ENCODE measurements around the gene CHRDL2. TPM values are rescaled to one million over a fixed set of nuclear protein-coding genes. Genes with fewer than 3 reads are reported as not detected.

The CHRDL2 gene
- total RNA-seq, 1 donor from 2014 or later, result not detected

DNA sequence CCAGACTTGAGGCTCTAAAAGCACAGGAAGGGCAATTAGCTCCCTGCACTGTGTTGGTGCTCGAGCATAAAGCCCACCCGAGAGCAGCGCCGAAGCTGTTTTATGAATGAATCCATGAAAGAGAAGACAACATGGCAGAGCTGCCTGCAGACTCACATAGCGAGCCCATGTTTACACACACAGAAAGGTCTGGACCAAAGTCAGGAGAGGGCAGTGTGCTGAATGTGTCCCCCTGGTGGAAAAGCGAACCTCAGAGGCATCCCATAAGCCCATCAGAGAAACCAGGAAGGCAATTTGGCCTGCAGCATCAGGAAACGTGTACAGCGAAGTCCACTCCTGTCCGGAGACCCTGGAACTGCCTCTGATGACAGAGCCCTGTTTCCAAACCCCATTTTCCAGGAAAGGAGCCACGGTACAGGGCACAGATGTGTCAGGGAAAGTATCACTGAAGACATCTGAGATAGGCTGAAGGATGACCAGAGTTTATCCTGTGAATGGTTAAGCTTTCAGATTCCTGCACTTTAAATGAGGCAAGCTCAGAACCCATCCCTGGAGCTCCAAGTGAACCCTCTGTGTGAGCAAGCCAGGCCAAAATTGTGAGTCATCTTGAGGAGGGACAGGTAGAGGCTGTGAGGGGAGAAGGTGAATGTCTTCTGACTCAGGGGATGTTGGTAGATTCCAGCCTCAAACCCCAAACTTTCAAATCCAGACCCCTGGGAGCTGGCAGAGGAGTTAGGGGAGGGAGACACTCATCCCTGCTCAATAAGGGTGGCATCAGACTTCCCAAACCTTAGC, 36.9 kb downstream of the CHRDL2 start:
- peaks cover 11% of the 10 kb centered on the region for H3K4me1 Mint-ChIP-seq (ENCODE audit: low read depth, unreplicated experiment)
- H3K27me3 Mint-ChIP-seq (ENCODE audit: unreplicated experiment), result peaks cover 2% of the 10 kb centered on the region
- H3K4me3 Mint-ChIP-seq (ENCODE audit: unreplicated experiment), result no peak overlapping the region
- no peaks in the 10 kb centered on the region for H3K9me3 Mint-ChIP-seq (ENCODE audit: unreplicated experiment)
- TF ChIP-seq, protein P1, sequence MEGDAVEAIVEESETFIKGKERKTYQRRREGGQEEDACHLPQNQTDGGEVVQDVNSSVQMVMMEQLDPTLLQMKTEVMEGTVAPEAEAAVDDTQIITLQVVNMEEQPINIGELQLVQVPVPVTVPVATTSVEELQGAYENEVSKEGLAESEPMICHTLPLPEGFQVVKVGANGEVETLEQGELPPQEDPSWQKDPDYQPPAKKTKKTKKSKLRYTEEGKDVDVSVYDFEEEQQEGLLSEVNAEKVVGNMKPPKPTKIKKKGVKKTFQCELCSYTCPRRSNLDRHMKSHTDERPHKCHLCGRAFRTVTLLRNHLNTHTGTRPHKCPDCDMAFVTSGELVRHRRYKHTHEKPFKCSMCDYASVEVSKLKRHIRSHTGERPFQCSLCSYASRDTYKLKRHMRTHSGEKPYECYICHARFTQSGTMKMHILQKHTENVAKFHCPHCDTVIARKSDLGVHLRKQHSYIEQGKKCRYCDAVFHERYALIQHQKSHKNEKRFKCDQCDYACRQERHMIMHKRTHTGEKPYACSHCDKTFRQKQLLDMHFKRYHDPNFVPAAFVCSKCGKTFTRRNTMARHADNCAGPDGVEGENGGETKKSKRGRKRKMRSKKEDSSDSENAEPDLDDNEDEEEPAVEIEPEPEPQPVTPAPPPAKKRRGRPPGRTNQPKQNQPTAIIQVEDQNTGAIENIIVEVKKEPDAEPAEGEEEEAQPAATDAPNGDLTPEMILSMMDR (IDR thresholded peaks at IDR 0.05; ENCODE audit: partially characterized antibody, unreplicated experiment), result no peak
- no peak for DNase-seq
- H3K27ac Mint-ChIP-seq (ENCODE audit: unreplicated experiment), result no peak overlapping the region
- no peaks in the 10 kb centered on the region for H3K36me3 Mint-ChIP-seq (ENCODE audit: unreplicated experiment)

DNA sequence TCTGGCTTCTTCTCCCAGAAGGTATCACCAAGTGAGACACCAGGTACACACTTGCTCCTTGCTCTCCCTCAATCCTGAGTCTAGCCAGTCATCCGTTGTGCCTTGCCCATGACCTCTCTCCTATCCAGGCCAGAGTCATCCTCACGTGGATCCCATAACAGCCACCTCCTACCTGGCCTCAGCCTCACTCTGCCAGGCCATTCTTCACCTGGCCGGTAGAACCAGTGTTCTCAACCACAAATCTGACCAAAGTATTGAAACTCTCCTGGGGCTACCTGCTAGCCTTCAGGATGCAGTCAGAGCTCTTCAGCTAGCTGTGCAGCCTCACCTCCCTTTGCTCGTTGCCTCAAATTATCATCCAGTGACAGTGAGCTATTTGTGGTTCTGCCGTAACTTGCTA, 37.7 kb downstream of the CHRDL2 start:
- no peak overlapping the region for H3K27ac Mint-ChIP-seq (ENCODE audit: unreplicated experiment)
- TF ChIP-seq, protein P1 (IDR thresholded peaks at IDR 0.05; ENCODE audit: partially characterized antibody, unreplicated experiment), result no peak

DNA sequence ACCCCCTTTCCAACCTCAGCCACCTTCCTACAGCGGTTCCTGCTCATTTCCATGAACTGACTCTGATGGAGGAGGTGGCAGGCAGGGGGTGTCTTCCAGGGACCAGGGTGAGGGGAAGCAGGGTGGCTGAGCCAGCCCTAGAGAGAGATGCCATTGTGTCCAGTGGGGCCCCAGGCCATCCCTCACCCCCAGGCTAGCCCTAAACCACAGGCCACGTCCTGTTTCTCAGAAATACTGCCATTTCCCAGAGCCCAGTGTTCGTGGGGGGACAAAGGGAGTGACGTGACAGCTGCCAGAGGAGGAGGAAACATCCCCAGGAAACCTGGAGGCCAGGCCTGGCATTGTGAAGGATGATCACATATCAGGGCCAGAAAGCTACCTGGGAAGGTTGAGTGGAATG, 39.5 kb downstream of the CHRDL2 start:
- Mint-ChIP-seq H3K4me3 (ENCODE audit: unreplicated experiment) (no peak overlapping the region), H3K9me3 (ENCODE audit: unreplicated experiment) (no peaks in the 10 kb centered on the region), H3K27me3 (ENCODE audit: unreplicated experiment) (no peaks in the 10 kb centered on the region), H3K4me1 (ENCODE audit: low read depth, unreplicated experiment) (no peaks in the 10 kb centered on the region), H3K27ac (ENCODE audit: unreplicated experiment) (no peak overlapping the region), H3K36me3 (ENCODE audit: unreplicated experiment) (no peaks in the 10 kb centered on the region)
- DNase-seq, result no peak
- TF ChIP-seq, protein P1 (IDR thresholded peaks at IDR 0.05; ENCODE audit: partially characterized antibody, unreplicated experiment), result no peak

More for the DNA sequence above, 37.7 kb downstream of the CHRDL2 start:
- H3K4me1 Mint-ChIP-seq (ENCODE audit: low read depth, unreplicated experiment), result peaks cover 7% of the 10 kb centered on the region
- H3K4me3 Mint-ChIP-seq (ENCODE audit: unreplicated experiment), result no peak overlapping the region
- no peaks in the 10 kb centered on the region for H3K36me3 Mint-ChIP-seq (ENCODE audit: unreplicated experiment)
- H3K9me3 Mint-ChIP-seq (ENCODE audit: unreplicated experiment), result no peaks in the 10 kb centered on the region
- no peak for DNase-seq
- peaks cover 2% of the 10 kb centered on the region for H3K27me3 Mint-ChIP-seq (ENCODE audit: unreplicated experiment)

DNA sequence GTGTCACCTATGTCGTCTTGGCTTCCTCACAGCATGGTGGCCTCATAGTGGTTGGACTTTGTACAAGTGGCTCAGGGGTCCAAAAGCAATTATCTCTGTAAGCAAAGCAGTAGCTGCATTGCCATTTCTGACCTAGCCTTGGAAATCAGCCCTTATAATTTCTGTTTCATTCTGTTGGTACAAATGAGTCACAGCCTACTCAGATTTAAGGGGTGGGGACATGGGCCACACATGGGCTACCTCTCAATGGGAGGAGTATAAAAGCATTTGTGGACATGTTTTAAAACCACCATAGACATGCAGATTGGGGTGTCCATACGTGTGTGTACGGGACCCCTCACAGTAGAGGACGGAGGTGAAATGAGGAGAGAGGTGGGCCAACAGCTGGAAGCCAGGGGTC, 41.6 kb downstream of the CHRDL2 start:
- Mint-ChIP-seq H3K4me1 (ENCODE audit: low read depth, unreplicated experiment) (no peaks in the 10 kb centered on the region), H3K4me3 (ENCODE audit: unreplicated experiment) (no peak overlapping the region), H3K27me3 (ENCODE audit: unreplicated experiment) (no peaks in the 10 kb centered on the region), H3K36me3 (ENCODE audit: unreplicated experiment) (no peaks in the 10 kb centered on the region), H3K9me3 (ENCODE audit: unreplicated experiment) (peaks cover 2% of the 10 kb centered on the region), H3K27ac (ENCODE audit: unreplicated experiment) (no peak overlapping the region)
- TF ChIP-seq, protein P1 (IDR thresholded peaks at IDR 0.05; ENCODE audit: partially characterized antibody, unreplicated experiment), result no peak
- DNase-seq, result no peak

DNA sequence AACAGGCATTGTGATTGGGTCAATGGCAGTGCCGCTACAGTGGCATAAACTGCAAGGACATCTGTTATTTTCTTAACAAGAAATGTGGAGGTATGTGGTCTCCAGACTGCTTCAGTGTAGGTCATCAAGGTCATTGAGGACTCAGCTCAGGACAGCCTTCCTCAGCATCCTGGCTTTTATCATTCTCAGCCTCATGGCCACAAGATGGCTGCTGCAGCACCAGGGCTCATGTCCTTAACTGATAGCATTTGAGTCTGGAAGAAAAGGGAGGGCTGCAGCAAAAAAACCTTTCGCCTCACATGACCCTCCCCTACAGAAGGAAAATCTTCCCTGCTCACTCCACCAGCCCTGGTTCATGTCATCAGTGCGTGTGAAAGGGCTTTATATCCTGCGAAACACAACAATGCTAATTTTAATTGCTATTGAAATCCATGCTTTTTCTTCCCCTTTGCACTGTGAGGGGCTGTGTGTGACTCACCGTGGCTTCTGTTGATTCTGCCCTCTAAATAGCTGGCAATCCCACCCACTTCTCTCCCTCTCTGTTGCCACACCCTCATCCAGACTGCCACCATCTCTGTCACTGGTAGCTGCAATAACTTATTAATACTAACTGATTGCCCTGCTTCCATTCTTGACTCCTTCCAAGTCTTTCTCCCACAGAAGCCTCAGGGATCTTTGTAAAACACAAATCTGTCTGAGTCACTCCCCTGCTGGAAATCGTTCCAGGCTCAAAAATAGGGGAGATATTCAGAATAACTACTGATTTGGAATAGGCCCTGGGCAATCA, 43.8 kb downstream of the CHRDL2 start:
- Mint-ChIP-seq H3K36me3 (ENCODE audit: unreplicated experiment) (no peaks in the 10 kb centered on the region), H3K27ac (ENCODE audit: unreplicated experiment) (no peak overlapping the region), H3K27me3 (ENCODE audit: unreplicated experiment) (peaks cover 6% of the 10 kb centered on the region), H3K4me3 (ENCODE audit: unreplicated experiment) (no peak overlapping the region), H3K4me1 (ENCODE audit: low read depth, unreplicated experiment) (no peaks in the 10 kb centered on the region), H3K9me3 (ENCODE audit: unreplicated experiment) (peaks cover 2% of the 10 kb centered on the region)
- TF ChIP-seq, protein P1 (IDR thresholded peaks at IDR 0.05; ENCODE audit: partially characterized antibody, unreplicated experiment), result no peak
- DNase-seq, result no peak
